Right lobe of liver (tissue), 4 donors: ENCODE measurements around the gene ZER1.

Experiments
- POLR2A ChIP-seq: fragments of 450-650 bp; IDR thresholded peaks from one replicate; pipeline ENCODE4 v1.6.1; 2017; ENCODE audit warnings: antibody characterized with exemption, mild to moderate bottlenecking
- TF ChIP-seq, protein P1 (sequence below), 4 donors: fragments of 200-600 bp in 3 of 4; fragments of 450-650 bp in 1 of 4; IDR thresholded peaks; one replicate each; pipeline versions ENCODE4 v1.5.1 to v1.8.0; 2016 to 2022; ENCODE audit warnings: antibody characterized with exemption in 4 of 4, mild to moderate bottlenecking in 2 of 4
- donor health status: DM: no; HTN: no; CAD: no.
- donor health status: DM: no; HTN: no; CAD: no.
- donor health status: DM: no; HTN: yes; CAD: no.

DNA sequence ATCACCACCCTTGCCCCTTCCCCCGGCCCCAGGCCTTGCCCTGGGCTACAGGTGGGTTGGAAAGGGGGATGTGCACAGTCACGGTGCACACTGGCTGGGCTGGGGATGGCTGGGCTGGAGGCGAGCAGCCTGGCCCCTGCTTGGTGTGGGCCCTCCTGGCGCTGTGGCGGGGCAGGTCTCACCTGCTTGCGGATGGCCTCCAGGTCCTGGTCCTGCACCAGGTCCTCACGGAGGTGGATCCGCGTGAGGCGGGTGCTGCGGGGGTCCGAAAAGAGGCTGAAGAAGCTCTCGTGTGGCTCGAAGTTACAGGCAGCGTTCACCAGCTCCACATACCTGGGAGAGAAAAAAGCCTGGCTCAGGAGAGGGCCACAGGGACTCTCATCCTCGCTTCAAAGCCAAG, 18.1 kb downstream of the ZER1 start:
- TF ChIP-seq, protein P1, sequence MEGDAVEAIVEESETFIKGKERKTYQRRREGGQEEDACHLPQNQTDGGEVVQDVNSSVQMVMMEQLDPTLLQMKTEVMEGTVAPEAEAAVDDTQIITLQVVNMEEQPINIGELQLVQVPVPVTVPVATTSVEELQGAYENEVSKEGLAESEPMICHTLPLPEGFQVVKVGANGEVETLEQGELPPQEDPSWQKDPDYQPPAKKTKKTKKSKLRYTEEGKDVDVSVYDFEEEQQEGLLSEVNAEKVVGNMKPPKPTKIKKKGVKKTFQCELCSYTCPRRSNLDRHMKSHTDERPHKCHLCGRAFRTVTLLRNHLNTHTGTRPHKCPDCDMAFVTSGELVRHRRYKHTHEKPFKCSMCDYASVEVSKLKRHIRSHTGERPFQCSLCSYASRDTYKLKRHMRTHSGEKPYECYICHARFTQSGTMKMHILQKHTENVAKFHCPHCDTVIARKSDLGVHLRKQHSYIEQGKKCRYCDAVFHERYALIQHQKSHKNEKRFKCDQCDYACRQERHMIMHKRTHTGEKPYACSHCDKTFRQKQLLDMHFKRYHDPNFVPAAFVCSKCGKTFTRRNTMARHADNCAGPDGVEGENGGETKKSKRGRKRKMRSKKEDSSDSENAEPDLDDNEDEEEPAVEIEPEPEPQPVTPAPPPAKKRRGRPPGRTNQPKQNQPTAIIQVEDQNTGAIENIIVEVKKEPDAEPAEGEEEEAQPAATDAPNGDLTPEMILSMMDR (IDR thresholded peaks at IDR 0.05) = no peak
- TF ChIP-seq POLR2A = no peak
